SK-N-SH treated with all-trans-retinoic acid at 6 μM for 48 hours (cell line): ENCODE data around the gene SCRN1.

Experiments used
- ATAC-seq: fragments of 200-7000 bp; cut with Tn5 transposase; 3 replicates; pipeline ENCODE4 v1.9.1; 2020; ENCODE audit warnings: mild to moderate bottlenecking, moderate library complexity
- ARNTL ChIP-seq: fragments of 450-650 bp; formaldehyde crosslinking; IDR thresholded peaks from 2 replicates; pipeline ENCODE4 v1.5.0; 2020; ENCODE audit warnings: low read depth, mild to moderate bottlenecking, moderate library complexity, borderline replicate concordance
- BACH2 ChIP-seq: fragments of 250-450 bp; sonication (Bioruptor Pico); IDR thresholded peaks from 2 replicates; pipeline ENCODE4 v1.9.0; 2021; ENCODE audit warnings: mild to moderate bottlenecking, borderline replicate concordance
- CREB5 ChIP-seq: fragments of 250-450 bp; sonication (Bioruptor Pico); IDR thresholded peaks from 2 replicates; pipeline ENCODE4 v1.5.1; 2020; ENCODE audit warnings: low read depth, mild to moderate bottlenecking, moderate library complexity
- CSDC2 ChIP-seq: fragments of 250-450 bp; sonication (Bioruptor Pico); IDR thresholded peaks from 2 replicates; pipeline ENCODE4 v1.5.0; 2020; ENCODE audit warnings: mild to moderate bottlenecking, moderate library complexity
- CSRNP3 ChIP-seq: fragments of 250-450 bp; sonication (Bioruptor Pico); IDR thresholded peaks from 2 replicates; pipeline ENCODE4 v1.5.1; 2021; ENCODE audit warnings: mild to moderate bottlenecking, moderate library complexity
- ESRRG ChIP-seq: fragments of 250-450 bp; sonication (Bioruptor Pico); IDR thresholded peaks from 2 replicates; pipeline ENCODE4 v1.6.1; 2021; ENCODE audit warnings: mild to moderate bottlenecking
- GLIS3 ChIP-seq: fragments of 250-450 bp; sonication (Bioruptor Pico); IDR thresholded peaks from 2 replicates; pipeline ENCODE4 v1.5.0; 2020; ENCODE audit warnings: mild to moderate bottlenecking, moderate library complexity
- ISL1 ChIP-seq: fragments of 250-450 bp; sonication (Bioruptor Pico); IDR thresholded peaks from 2 replicates; pipeline ENCODE4 v2.1.2; 2022; ENCODE audit warnings: mild to moderate bottlenecking, moderate library complexity
- OSR1 ChIP-seq: fragments of 250-450 bp; sonication (Bioruptor Pico); IDR thresholded peaks from 2 replicates; pipeline ENCODE4 v1.8.0; 2022; ENCODE audit warnings: moderate library complexity, mild to moderate bottlenecking, inconsistent platforms
- PATZ1 ChIP-seq: fragments of 250-450 bp; sonication (Bioruptor Pico); IDR thresholded peaks from 2 replicates; pipeline ENCODE4 v1.8.0; 2020; ENCODE audit warnings: mild to moderate bottlenecking, moderate library complexity, borderline replicate concordance
- POU6F1 ChIP-seq: fragments of 250-450 bp; sonication (Bioruptor Pico); IDR thresholded peaks from 2 replicates; pipeline ENCODE4 v1.8.0; 2021; ENCODE audit warnings: low read depth, mild to moderate bottlenecking, moderate library complexity, borderline replicate concordance
- PPARA ChIP-seq: fragments of 250-450 bp; sonication (Bioruptor Pico); IDR thresholded peaks from 2 replicates; pipeline ENCODE4 v1.5.0; 2020; ENCODE audit warnings: mild to moderate bottlenecking, borderline replicate concordance
- RARB ChIP-seq: fragments of 250-450 bp; sonication (Bioruptor Pico); IDR thresholded peaks from 2 replicates; pipeline ENCODE4 v1.8.0; 2021; ENCODE audit warnings: mild to moderate bottlenecking, moderate library complexity
- SNAI2 ChIP-seq: fragments of 250-450 bp; sonication (Bioruptor Pico); IDR thresholded peaks from 2 replicates; pipeline ENCODE4 v1.5.0; 2020; ENCODE audit warnings: mild to moderate bottlenecking, moderate library complexity
- TCF4 ChIP-seq: fragments of 250-450 bp; sonication (Bioruptor Pico); IDR thresholded peaks from 2 replicates; pipeline ENCODE4 v1.8.0; 2021; ENCODE audit warnings: mild to moderate bottlenecking, moderate library complexity, borderline replicate concordance
- TOX ChIP-seq: fragments of 250-450 bp; sonication (Bioruptor Pico); IDR thresholded peaks from 2 replicates; pipeline ENCODE4 v1.8.0; 2021; ENCODE audit warnings: mild to moderate bottlenecking, moderate library complexity, borderline replicate concordance
- TSHZ2 ChIP-seq: fragments of 250-450 bp; sonication (Bioruptor Pico); IDR thresholded peaks from 2 replicates; pipeline ENCODE4 v1.5.0; 2020; ENCODE audit warnings: mild to moderate bottlenecking, moderate library complexity
- ZC3H10 ChIP-seq: fragments of 250-450 bp; sonication (Bioruptor Pico); IDR thresholded peaks from 2 replicates; pipeline ENCODE4 v1.5.1; 2021; ENCODE audit warnings: mild to moderate bottlenecking, moderate library complexity
- ZFP3 ChIP-seq: fragments of 250-450 bp; sonication (Bioruptor Pico); IDR thresholded peaks from 2 replicates; pipeline ENCODE4 v1.5.0; 2020; ENCODE audit warnings: mild to moderate bottlenecking, moderate library complexity
- ZFP30 ChIP-seq: fragments of 450-650 bp; formaldehyde crosslinking; IDR thresholded peaks from 2 replicates; pipeline ENCODE4 v1.5.0; 2022; ENCODE audit warnings: mild to moderate bottlenecking, moderate library complexity
- ZNF70 ChIP-seq: fragments of 450-650 bp; formaldehyde crosslinking; IDR thresholded peaks from 2 replicates; pipeline ENCODE4 v1.5.0; 2020; ENCODE audit warnings: mild to moderate bottlenecking, moderate library complexity
- ZNF8 ChIP-seq: fragments of 450-650 bp; formaldehyde crosslinking; IDR thresholded peaks from 2 replicates; pipeline ENCODE4 v1.5.0; 2020; ENCODE audit warnings: mild to moderate bottlenecking, moderate library complexity

SCRN1 gene

GRCh38 chr7:29975561-29975960, 14.0 kb downstream of the SCRN1 start:
- 0 out of 2 replicates have a peak, but pooled peaks have one; percentile 30 for TF ChIP-seq ISL1 (CRISPR knock-in tag)
- TF ChIP-seq OSR1 (CRISPR knock-in tag), result no peak
- ATAC-seq, result peak; percentile 40

GRCh38 chr7:29974286-29974685, 15.3 kb downstream of the SCRN1 start:
- ATAC-seq, result no peak
- no peak for TF ChIP-seq TCF4 (CRISPR knock-in tag)
- TF ChIP-seq GLIS3 (CRISPR knock-in tag), result no peak
- TF ChIP-seq BACH2, result no peak
- TF ChIP-seq OSR1 (CRISPR knock-in tag), result no peak
- no peak for TF ChIP-seq ZFP30
- TF ChIP-seq CSDC2, result no peak
- no peak for TF ChIP-seq TOX
- no peak for TF ChIP-seq ISL1 (CRISPR knock-in tag)
- TF ChIP-seq CSRNP3, result no peak
- no peak for TF ChIP-seq RARB (CRISPR knock-in tag)

- no peak for TF ChIP-seq TOX
- TF ChIP-seq ZC3H10 (CRISPR knock-in tag), result no peak
- TF ChIP-seq, all 23 proteins: peak for 0
- no peak for ATAC-seq
Observed at GRCh38 chr7:29972315-29972669, 17.3 kb downstream of the SCRN1 start.

- TF ChIP-seq ZNF8 (CRISPR knock-in tag), result no peak
- TF ChIP-seq SNAI2 (CRISPR knock-in tag), result no peak
- no peak for TF ChIP-seq CREB5 (CRISPR knock-in tag)
- TF ChIP-seq ZC3H10 (CRISPR knock-in tag), result no peak
- TF ChIP-seq ESRRG (CRISPR knock-in tag), result no peak
- no peak for TF ChIP-seq ZFP30
- TF ChIP-seq RARB (CRISPR knock-in tag), result no peak
- no peak for ATAC-seq
Observed at GRCh38 chr7:29971566-29972314, 17.9 kb downstream of the SCRN1 start.

- TF ChIP-seq TCF4 (CRISPR knock-in tag) (no peak), TOX (no peak), GLIS3 (CRISPR knock-in tag) (no peak), ZNF8 (CRISPR knock-in tag) (no peak), TSHZ2 (CRISPR knock-in tag) (no peak), ARNTL (CRISPR knock-in tag) (no peak), ISL1 (CRISPR knock-in tag) (no peak), POU6F1 (no peak), CREB5 (CRISPR knock-in tag) (no peak), SNAI2 (CRISPR knock-in tag) (no peak), CSRNP3 (no peak), PPARA (CRISPR knock-in tag) (no peak), RARB (CRISPR knock-in tag) (no peak), OSR1 (CRISPR knock-in tag) (no peak), PATZ1 (CRISPR knock-in tag) (no peak), ZFP3 (CRISPR knock-in tag) (no peak), CSDC2 (no peak), ZNF70 (no peak)
- peak; percentile 48 for ATAC-seq
Observed at GRCh38 chr7:29970158-29970557, 19.4 kb downstream of the SCRN1 start.
